Cortex of kidney (tissue), 1 donor: ENCODE results near the gene SERPINA7.
"Not testable (repeated sequence)": the region's sequence is repeated elsewhere in the genome, so short reads cannot be mapped to it uniquely, and the experiment has no call there.

Source experiments
- DNase-seq: peaks from one replicate; lab custom pipeline; 2025; lab: John Stamatoyannopoulos, UW

Gene SERPINA7

GRCh38 chrX:106038625-106039024, at the start of gene SERPINA7:
Gene SERPINA7 (minus strand): TSS chrX:106038727. CDS start chrX:106037058, 1,669 bp downstream.
- DNase-seq = no peak

GRCh38 chrX:106069048-106069447, 30.5 kb upstream of the SERPINA7 start:
- DNase-seq = no peak

- DNase-seq = no peak
Measured at GRCh38 chrX:106050054-106050453, 11.5 kb upstream of the SERPINA7 start.

- no peak for DNase-seq
Measured at GRCh38 chrX:106042296-106042695, 3.8 kb upstream of the SERPINA7 start.

GRCh38 chrX:106040861-106041260, 2.3 kb upstream of the SERPINA7 start:
- DNase-seq = no peak

- no peak for DNase-seq
Measured at GRCh38 chrX:106039920-106040319, 1.4 kb upstream of the SERPINA7 start.

- no peak for DNase-seq
Measured at GRCh38 chrX:106037835-106038473, 573 bp downstream of the SERPINA7 start.

- no peak for DNase-seq
Measured at GRCh38 chrX:106036716-106037115, 1.8 kb downstream of the SERPINA7 start.

GRCh38 chrX:106035064-106035463, 3.5 kb downstream of the SERPINA7 start:
- DNase-seq = no peak

GRCh38 chrX:106023947-106024346, 14.6 kb downstream of the SERPINA7 start:
- no peak for DNase-seq

GRCh38 chrX:106022238-106022637, 16.3 kb downstream of the SERPINA7 start:
- DNase-seq = no peak

GRCh38 chrX:106014119-106014775, 24.3 kb downstream of the SERPINA7 start:
- no peak for DNase-seq

- no peak for DNase-seq
Measured at GRCh38 chrX:106009145-106009544, 29.4 kb downstream of the SERPINA7 start.

- DNase-seq = no peak
Measured at GRCh38 chrX:106007815-106008214, 30.7 kb downstream of the SERPINA7 start.

- DNase-seq = no peak
Measured at GRCh38 chrX:106005684-106006083, 32.8 kb downstream of the SERPINA7 start.

GRCh38 chrX:106000609-106001008, 37.9 kb downstream of the SERPINA7 start:
- DNase-seq = not testable (repeated sequence)

GRCh38 chrX:106000203-106000602, 38.3 kb downstream of the SERPINA7 start:
- DNase-seq = no peak

- no peak for DNase-seq
Measured at GRCh38 chrX:105999294-105999693, 39.2 kb downstream of the SERPINA7 start.

- DNase-seq = not testable (repeated sequence)
Measured at GRCh38 chrX:105988487-105988886, 50.0 kb downstream of the SERPINA7 start.
